Body of pancreas (tissue), 4 donors: Measurements from ENCODE around the gene PRR5L.

Experiments
- POLR2A ChIP-seq, 3 donors: fragments of 450-650 bp; IDR thresholded peaks; one replicate each; pipeline ENCODE4 v1.6.1; 2016; ENCODE audit warnings: antibody characterized with exemption in 3 of 3, mild to moderate bottlenecking in 2 of 3
- TF ChIP-seq, protein P1 (sequence below), 7 experiments: fragments of 450-650 bp in 4 of 7; fragments of 200-600 bp in 3 of 7; sonication (generic) in 3 of 7; IDR thresholded peaks; one replicate each; pipeline ENCODE4 v1.5.1; 2016 to 2019; ENCODE audit warnings: antibody characterized with exemption in 7 of 7

GRCh38 chr11:36456156-36456555 is 160.1 kb downstream of the PRR5L start:
- TF ChIP-seq POLR2A (IDR thresholded peaks at IDR 0.05) = no peak
- TF ChIP-seq, protein P1, sequence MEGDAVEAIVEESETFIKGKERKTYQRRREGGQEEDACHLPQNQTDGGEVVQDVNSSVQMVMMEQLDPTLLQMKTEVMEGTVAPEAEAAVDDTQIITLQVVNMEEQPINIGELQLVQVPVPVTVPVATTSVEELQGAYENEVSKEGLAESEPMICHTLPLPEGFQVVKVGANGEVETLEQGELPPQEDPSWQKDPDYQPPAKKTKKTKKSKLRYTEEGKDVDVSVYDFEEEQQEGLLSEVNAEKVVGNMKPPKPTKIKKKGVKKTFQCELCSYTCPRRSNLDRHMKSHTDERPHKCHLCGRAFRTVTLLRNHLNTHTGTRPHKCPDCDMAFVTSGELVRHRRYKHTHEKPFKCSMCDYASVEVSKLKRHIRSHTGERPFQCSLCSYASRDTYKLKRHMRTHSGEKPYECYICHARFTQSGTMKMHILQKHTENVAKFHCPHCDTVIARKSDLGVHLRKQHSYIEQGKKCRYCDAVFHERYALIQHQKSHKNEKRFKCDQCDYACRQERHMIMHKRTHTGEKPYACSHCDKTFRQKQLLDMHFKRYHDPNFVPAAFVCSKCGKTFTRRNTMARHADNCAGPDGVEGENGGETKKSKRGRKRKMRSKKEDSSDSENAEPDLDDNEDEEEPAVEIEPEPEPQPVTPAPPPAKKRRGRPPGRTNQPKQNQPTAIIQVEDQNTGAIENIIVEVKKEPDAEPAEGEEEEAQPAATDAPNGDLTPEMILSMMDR (IDR thresholded peaks at IDR 0.05) = no peak
